HepG2 (cell line): ENCODE results near the gene PRKAR2A.

Experiments used
- BHLHE40 ChIP-seq: IDR thresholded peaks from 2 replicates; pipeline ENCODE4 v1.6.1; 2011; ENCODE audit warnings: low read length, improper control_type of control experiment
- CREB3 ChIP-seq: sonication (generic); formaldehyde crosslinking; IDR thresholded peaks from 2 replicates; pipeline ENCODE4 v1.5.0; 2020; ENCODE audit warnings: missing genetic modification reagents
- CTCF ChIP-seq: sonication (generic); formaldehyde crosslinking; IDR thresholded peaks from 2 replicates; pipeline ENCODE4 v1.5.0; 2020; ENCODE audit warnings: mild to moderate bottlenecking, missing genetic modification reagents, moderate library complexity
- KLF16 ChIP-seq, 2 experiments: sonication (generic) in 1 of 2; formaldehyde crosslinking in 1 of 2; IDR thresholded peaks; 2 replicates each; pipeline versions ENCODE4 v1.6.1 to v1.8.0; 2016 to 2023; ENCODE audit warnings: missing genetic modification reagents in 2 of 2, missing compliant biosample characterization in 1 of 2
- NFRKB ChIP-seq: fragments of 450-650 bp; IDR thresholded peaks from 2 replicates; pipeline ENCODE4 v1.6.1; 2017
- SIN3A ChIP-seq: IDR thresholded peaks from 2 replicates; pipeline ENCODE4 v1.6.1; 2011; ENCODE audit warnings: low read depth, mild to moderate bottlenecking, control low read depth, low read length, borderline replicate concordance
- TP53 ChIP-seq: sonication (generic); formaldehyde crosslinking; conservative IDR thresholded peaks from 2 replicates; pipeline ENCODE4 v1.4.0; 2020; ENCODE audit warnings: missing genetic modification reagents
- ZFP36L1 ChIP-seq: sonication (generic); formaldehyde crosslinking; IDR thresholded peaks from 2 replicates; pipeline ENCODE4 v1.8.0; 2022; ENCODE audit warnings: mild to moderate bottlenecking, missing genetic modification reagents, moderate library complexity
- ZNF331 ChIP-seq: sonication (generic); formaldehyde crosslinking; IDR thresholded peaks from 2 replicates; pipeline ENCODE4 v1.4.0; 2020; ENCODE audit warnings: missing genetic modification reagents
- ZNF333 ChIP-seq: sonication (generic); formaldehyde crosslinking; IDR thresholded peaks from 2 replicates; pipeline ENCODE4 v1.4.0; 2020; ENCODE audit warnings: mild to moderate bottlenecking, missing genetic modification reagents, borderline replicate concordance

GRCh38 chr3:48783304-48783703 is 64.4 kb downstream of the PRKAR2A start:
- TF ChIP-seq CREB3 (CRISPR knock-in tag), result no peak
- TF ChIP-seq CTCF, result no peak
- no peak for TF ChIP-seq ZFP36L1
- TF ChIP-seq SIN3A, result no peak
- no peak for TF ChIP-seq BHLHE40
- TF ChIP-seq TP53 (CRISPR knock-in tag), result no peak
- TF ChIP-seq ZNF331 (CRISPR knock-in tag), result no peak
- TF ChIP-seq NFRKB, result no peak
- no peak for TF ChIP-seq KLF16 (CRISPR knock-in tag; IDR thresholded peaks at IDR 0.05)
- no peak for TF ChIP-seq ZNF333
